22Rv1 (cell line): ENCODE results near the gene DEAF1.

Source experiments
- CTCF ChIP-seq: fragments of 450-650 bp; IDR thresholded peaks from 2 replicates; pipeline ENCODE4 v1.5.1; 2017; ENCODE audit warnings: mild to moderate bottlenecking
- ZFX ChIP-seq: fragments of 450-650 bp; IDR thresholded peaks from 2 replicates; pipeline ENCODE4 v1.6.1; 2017; ENCODE audit warnings: antibody characterized with exemption, borderline replicate concordance

GRCh38 chr11:596374-596773 lies 98.6 kb downstream of the DEAF1 start:
- TF ChIP-seq CTCF: no peak
- no peak for TF ChIP-seq ZFX
